Lower leg skin (tissue), 3 donors: ENCODE results near the gene ROR2.

Experiments
- CTCF ChIP-seq, 3 donors: fragments of 450-650 bp; IDR thresholded peaks; one replicate each; pipeline ENCODE4 v1.5.1; 2016; ENCODE audit warnings: antibody characterized with exemption in 3 of 3, mild to moderate bottlenecking in 3 of 3, moderate library complexity in 2 of 3
- POLR2A ChIP-seq, 2 donors: fragments of 450-650 bp; IDR thresholded peaks; one replicate each; pipeline ENCODE4 v1.6.1; 2016 to 2017; ENCODE audit warnings: antibody characterized with exemption in 2 of 2, mild to moderate bottlenecking in 1 of 2, moderate library complexity in 1 of 2

- TF ChIP-seq CTCF (IDR thresholded peaks at IDR 0.05) (no peak), POLR2A (IDR thresholded peaks at IDR 0.05) (no peak)
Observed at GRCh38 chr9:91534374-91534773, 415.7 kb downstream of the ROR2 start.
